Measurements from ENCODE around the gene PTPN3. TPM values are rescaled to one million over a fixed set of nuclear protein-coding genes. Genes with fewer than 3 reads are reported as not detected.
A peak's percentile ranks its signal among the peaks of the same experiment; 100 is the strongest.

The PTPN3 gene
- total and polyA plus RNA-seq, 10 of the 15 experiments (the other 5 are each of a cell fraction or from before 2014, with no cell fraction given), result 0.18 to 1.3 (median 0.39) TPM

- SMC1A ChIA-PET (ENCODE audit: uncharacterized antibody, unreplicated experiment), result interaction anchor here (0.7 to 1.2 kb wide), 2 partner anchors 69 to 93 kb away, joined by 3 read pairs; no protein-coding TSS in a partner anchor
- Histone ChIP-seq H3K79me2 (ENCODE audit: control insufficient read depth, insufficient read depth, low read length) (no peaks in the 10 kb centered on the region), H3K4me2 (ENCODE audit: control insufficient read depth, insufficient read depth) (no peak overlapping the region), H4K20me1 (ENCODE audit: control insufficient read depth, insufficient read depth) (no peaks in the 10 kb centered on the region), H3K27me3 (replicated peaks in 1 of 2; ENCODE audit: control insufficient read depth in 2 of 2, insufficient read depth in 2 of 2, low read length in 1 of 2) (no peaks in the 10 kb centered on the region; a peak in 1 of 4 replicates), H3K4me1 (ENCODE audit: control insufficient read depth, insufficient read depth, low read length) (no peaks in the 10 kb centered on the region), H3K9me3 (replicated peaks; ENCODE audit: control insufficient read depth, insufficient read depth, low read length) (no peaks in the 10 kb centered on the region), H3K9ac (ENCODE audit: control insufficient read depth, insufficient read depth, low read length) (no peak overlapping the region), H3K27ac (ENCODE audit: control insufficient read depth, insufficient read depth) (no peak overlapping the region), H2AFZ (ENCODE audit: control insufficient read depth, low read depth, low read length) (no peak overlapping the region), H3K4me3 (no peak overlapping the region), H3K36me3 (ENCODE audit: control insufficient read depth in 2 of 2, insufficient read depth in 2 of 2, low read length in 1 of 2) (no peaks in the 10 kb centered on the region)
- in situ Hi-C loops (cut with MboI) (no loop called here), intact Hi-C loops (cut with micrococcal nuclease; ENCODE audit: unreplicated experiment) (no loop called here)
- RAD21 ChIA-PET (ENCODE audit: unreplicated experiment), result interaction anchor here (0.7 to 1.3 kb wide), 2 partner anchors 11 to 73 kb away, joined by 3 to 4 read pairs; no protein-coding TSS in a partner anchor
- peak; percentile 79 for ATAC-seq
- 0 out of 4 replicates have a peak, but pooled peaks of 1 of the 2 experiments have one; percentile 23 for TF ChIP-seq ETV6 (conservative IDR thresholded peaks at IDR 0.05 in 1 of 2, IDR thresholded peaks at IDR 0.05 in 1 of 2; ENCODE audit: borderline replicate concordance in 1 of 2, low read depth in 1 of 2)
- no peak for TF ChIP-seq SMARCA5 (IDR thresholded peaks at IDR 0.05)
- WGBS (ENCODE audit: insufficient coverage, insufficient replicate concordance, low lambda C conversion rate, missing lambda C conversion rate), result 0% methylated on average over 4 of the region's 4 CpGs
- POLR2A ChIA-PET, result no interaction called here
- BruUV-seq (replicated peaks), result no TSS peak
- CTCF ChIA-PET, result interaction anchor here (1.1 to 1.7 kb wide), 4 partner anchors 19 to 71 kb away, joined by 3 to 5 read pairs (median 4); no protein-coding TSS in a partner anchor
- FAIRE-seq, result no peak
- DNase-seq (ENCODE audit: low read depth, low spot score), result no peak
Observed at GRCh38 chr9:109512170-109512756, 14.2 kb upstream of the PTPN3 start.

GRCh38 chr9:109510506-109510905, 12.4 kb upstream of the PTPN3 start:
- in situ Hi-C loops (cut with MboI) (no loop called here), intact Hi-C loops (cut with micrococcal nuclease; ENCODE audit: unreplicated experiment) (no loop called here)
- no peak for ATAC-seq
- no peaks in the 10 kb centered on the region for H4K20me1 ChIP-seq (ENCODE audit: control insufficient read depth, insufficient read depth)
- H3K4me1 ChIP-seq (ENCODE audit: control insufficient read depth, insufficient read depth, low read length), result no peaks in the 10 kb centered on the region
- H3K79me2 ChIP-seq (ENCODE audit: control insufficient read depth, insufficient read depth, low read length), result no peaks in the 10 kb centered on the region
- RAD21 ChIA-PET (ENCODE audit: unreplicated experiment), result no interaction called here
- BruUV-seq (replicated peaks), result no TSS peak
- H3K9ac ChIP-seq (ENCODE audit: control insufficient read depth, insufficient read depth, low read length), result no peak overlapping the region
- WGBS (ENCODE audit: insufficient coverage, insufficient replicate concordance, low lambda C conversion rate, missing lambda C conversion rate), result 65% methylated on average over 5 of the region's 5 CpGs
- H3K36me3 ChIP-seq (ENCODE audit: control insufficient read depth in 2 of 2, insufficient read depth in 2 of 2, low read length in 1 of 2), result no peaks in the 10 kb centered on the region
- H3K4me2 ChIP-seq (ENCODE audit: control insufficient read depth, insufficient read depth), result no peak overlapping the region
- no peaks in the 10 kb centered on the region; a peak in 1 of 4 replicates for H3K27me3 ChIP-seq (replicated peaks in 1 of 2; ENCODE audit: control insufficient read depth in 2 of 2, insufficient read depth in 2 of 2, low read length in 1 of 2)
- POLR2A ChIA-PET, result no interaction called here
- H3K27ac ChIP-seq (ENCODE audit: control insufficient read depth, insufficient read depth), result no peak overlapping the region
- no peak overlapping the region for H3K4me3 ChIP-seq
- H2AFZ ChIP-seq (ENCODE audit: control insufficient read depth, low read depth, low read length), result no peak overlapping the region
- no peaks in the 10 kb centered on the region for H3K9me3 ChIP-seq (replicated peaks; ENCODE audit: control insufficient read depth, insufficient read depth, low read length)
- FAIRE-seq, result no peak
- DNase-seq (ENCODE audit: low read depth, low spot score), result no peak
- SMC1A ChIA-PET (ENCODE audit: uncharacterized antibody, unreplicated experiment), result no interaction called here
- CTCF ChIA-PET, result interaction anchor here (0.6 kb wide), 1 partner anchor 293 kb away, joined by 3 read pairs; no protein-coding TSS in a partner anchor
- TF ChIP-seq SMC3 (IDR thresholded peaks at IDR 0.05; ENCODE audit: borderline replicate concordance, low read length) (no peak), CREM (IDR thresholded peaks at IDR 0.05; ENCODE audit: low read depth) (no peak), ZBTB11 (CRISPR knock-in tag; IDR thresholded peaks at IDR 0.05) (no peak), SIX5 (IDR thresholded peaks at IDR 0.05; ENCODE audit: low read depth, low read length, severe bottlenecking) (no peak), MYC (IDR thresholded peaks at IDR 0.05; ENCODE audit: insufficient read depth, insufficient read length, insufficient replicate concordance, low read length, severe bottlenecking) (no peak), CHD1 (IDR thresholded peaks at IDR 0.05; ENCODE audit: low read depth, low read length) (no peak), ZNF274 (IDR thresholded peaks at IDR 0.05; ENCODE audit: insufficient read depth, insufficient read length) (no peak), CHD2 (IDR thresholded peaks at IDR 0.05; ENCODE audit: borderline replicate concordance, low read depth, low read length) (no peak), NFIC (IDR thresholded peaks at IDR 0.05; ENCODE audit: low read depth, low read length) (no peak), PKNOX1 (IDR thresholded peaks at IDR 0.05) (no peak), POLR2AphosphoS2 (IDR thresholded peaks at IDR 0.05; ENCODE audit: low read depth, low read length) (no peak)

All from GM12878 (cell line).